ENCODE results near the gene ATF5. TPM values are rescaled to one million over a fixed set of nuclear protein-coding genes. Genes with fewer than 3 reads are reported as not detected.

The ATF5 gene
- total and polyA plus RNA-seq, 2 of the 13 experiments (the other 11 are each of a cell fraction or from before 2014, with no cell fraction given) = 5.2 to 10.3 TPM

DNA sequence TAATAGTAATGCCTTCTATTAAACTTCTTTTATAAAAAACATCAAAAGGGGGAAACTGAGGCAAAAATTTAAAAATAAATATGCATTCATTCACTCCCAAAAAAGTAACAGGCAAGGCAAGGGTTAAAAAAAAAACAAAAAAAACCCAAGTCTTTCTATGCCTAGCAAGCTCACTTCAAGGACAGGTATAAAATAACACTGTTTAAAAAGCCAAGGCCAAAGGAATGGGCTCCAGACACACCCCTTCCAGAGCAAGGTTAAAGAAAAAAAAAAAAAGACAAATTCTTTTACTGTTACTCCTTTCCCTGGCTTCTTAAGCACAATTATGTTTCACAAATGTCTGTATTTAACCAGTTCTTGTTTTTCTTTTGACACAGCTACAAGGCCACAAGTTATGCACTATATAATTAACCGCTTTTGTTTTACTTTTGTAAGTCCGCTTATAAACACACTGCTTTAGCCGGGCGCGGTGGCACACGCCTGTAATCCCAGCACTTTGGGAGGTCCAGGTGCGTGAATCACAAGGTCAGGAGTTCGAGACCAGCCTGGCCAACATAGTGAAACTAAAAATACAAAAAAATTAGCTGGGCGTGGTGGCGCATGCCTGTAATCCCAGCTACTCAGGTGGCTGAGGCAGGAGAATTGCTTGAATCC lies 28.4 kb downstream of the ATF5 start:
- POLR2A ChIA-PET = no interaction called here
- no peak overlapping the region for H3K27ac ChIP-seq (ENCODE audit: extremely low read length, insufficient read depth, low read length)
- no TSS peak for BruUV-seq (replicated peaks)

More for the DNA sequence above, 28.4 kb downstream of the ATF5 start:
- peaks cover 58% of the 10 kb centered on the region for H3K4me1 ChIP-seq (ENCODE audit: insufficient read depth, low read length)
- no peaks in the 10 kb centered on the region for H3K79me2 ChIP-seq (ENCODE audit: insufficient read depth, low read length)
- intact Hi-C loops (cut with micrococcal nuclease; ENCODE audit: unreplicated experiment) = no loop called here
- no peak overlapping the region for H2AFZ ChIP-seq (ENCODE audit: low read length)
- H3K9me3 ChIP-seq (ENCODE audit: low read length) = no peaks in the 10 kb centered on the region
- DNase-seq (ENCODE audit: low spot score) (no peak), FAIRE-seq (no peak), ATAC-seq (no peak)
- CTCF ChIA-PET (ENCODE audit: low intra/inter-chr PET ratio, low total read pairs) = no interaction called here
- H3K9ac ChIP-seq (ENCODE audit: insufficient read depth, low read depth, low read length) = no peak overlapping the region
- 38% methylated on average over 10 of the region's 10 CpGs for WGBS (ENCODE audit: low lambda C conversion rate)
- in situ Hi-C loops (cut with HindIII; ENCODE audit: extremely low pct_ligation_motif_present, low pct_unique_long_range_greater_than_20kb) = no loop called here
- no peaks in the 10 kb centered on the region for H3K36me3 ChIP-seq (replicated peaks in 1 of 2; ENCODE audit: control insufficient read depth in 1 of 2, insufficient read depth in 2 of 2, low read length in 2 of 2)
- H3K4me3 ChIP-seq (replicated peaks in 1 of 3; ENCODE audit: insufficient read depth in 1 of 3, low read depth in 2 of 3, low read length in 3 of 3) = no peak overlapping the region
- H3K27me3 ChIP-seq (ENCODE audit: control insufficient read depth in 1 of 2, insufficient read depth in 2 of 2, low read length in 2 of 2) = peaks cover 0 to 26% of the 10 kb centered on the region in 2 experiments; a peak in 3 of 5 replicates
- no peak overlapping the region for H3K4me2 ChIP-seq (ENCODE audit: low read depth, low read length)
- TF ChIP-seq EEA1 (CRISPR knock-in tag; IDR thresholded peaks at IDR 0.05; ENCODE audit: borderline replicate concordance) = no peak
- no peak for TF ChIP-seq ZNF101 (CRISPR knock-in tag; IDR thresholded peaks at IDR 0.05; ENCODE audit: borderline replicate concordance, low read depth)
- TF ChIP-seq MTA3 (CRISPR knock-in tag; IDR thresholded peaks at IDR 0.05) = no peak
- no peak for TF ChIP-seq ZFP82 (CRISPR knock-in tag; IDR thresholded peaks at IDR 0.05; ENCODE audit: borderline replicate concordance)
- TF ChIP-seq TCF7 (IDR thresholded peaks at IDR 0.05; ENCODE audit: low read depth) = no peak
- no peak for TF ChIP-seq ZBTB7A (CRISPR knock-in tag; IDR thresholded peaks at IDR 0.05)
- TF ChIP-seq ATF7-NPFF (CRISPR knock-in tag; IDR thresholded peaks at IDR 0.05; ENCODE audit: low read depth) = no peak
- TF ChIP-seq POLR2AphosphoS5 (IDR thresholded peaks at IDR 0.05; ENCODE audit: low read depth, low read length) = no peak
- no peak for TF ChIP-seq YEATS4 (CRISPR knock-in tag; IDR thresholded peaks at IDR 0.05; ENCODE audit: borderline replicate concordance)
- no peak for TF ChIP-seq ARID5B (CRISPR knock-in tag; IDR thresholded peaks at IDR 0.05)
- TF ChIP-seq ADNP (CRISPR knock-in tag; IDR thresholded peaks at IDR 0.05) = 0 out of 2 replicates have a peak, but pooled peaks have one; percentile 26
- TF ChIP-seq, protein P1, sequence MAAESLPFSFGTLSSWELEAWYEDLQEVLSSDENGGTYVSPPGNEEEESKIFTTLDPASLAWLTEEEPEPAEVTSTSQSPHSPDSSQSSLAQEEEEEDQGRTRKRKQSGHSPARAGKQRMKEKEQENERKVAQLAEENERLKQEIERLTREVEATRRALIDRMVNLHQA (CRISPR knock-in tag; IDR thresholded peaks at IDR 0.05) = no peak
- TF ChIP-seq RORA (CRISPR knock-in tag; IDR thresholded peaks at IDR 0.05) = no peak
- TF ChIP-seq PHF8 (CRISPR knock-in tag; IDR thresholded peaks at IDR 0.05) = no peak
- peak; percentile 78 for TF ChIP-seq ZNF652 (CRISPR knock-in tag; IDR thresholded peaks at IDR 0.05; ENCODE audit: borderline replicate concordance, low read depth)
- no peak for TF ChIP-seq IRF2 (CRISPR knock-in tag; IDR thresholded peaks at IDR 0.05)
- TF ChIP-seq ZBTB1 (CRISPR knock-in tag; IDR thresholded peaks at IDR 0.05; ENCODE audit: borderline replicate concordance) = peak; percentile 41; the same call in 1 of the 2 replicates
- TF ChIP-seq, protein P2, sequence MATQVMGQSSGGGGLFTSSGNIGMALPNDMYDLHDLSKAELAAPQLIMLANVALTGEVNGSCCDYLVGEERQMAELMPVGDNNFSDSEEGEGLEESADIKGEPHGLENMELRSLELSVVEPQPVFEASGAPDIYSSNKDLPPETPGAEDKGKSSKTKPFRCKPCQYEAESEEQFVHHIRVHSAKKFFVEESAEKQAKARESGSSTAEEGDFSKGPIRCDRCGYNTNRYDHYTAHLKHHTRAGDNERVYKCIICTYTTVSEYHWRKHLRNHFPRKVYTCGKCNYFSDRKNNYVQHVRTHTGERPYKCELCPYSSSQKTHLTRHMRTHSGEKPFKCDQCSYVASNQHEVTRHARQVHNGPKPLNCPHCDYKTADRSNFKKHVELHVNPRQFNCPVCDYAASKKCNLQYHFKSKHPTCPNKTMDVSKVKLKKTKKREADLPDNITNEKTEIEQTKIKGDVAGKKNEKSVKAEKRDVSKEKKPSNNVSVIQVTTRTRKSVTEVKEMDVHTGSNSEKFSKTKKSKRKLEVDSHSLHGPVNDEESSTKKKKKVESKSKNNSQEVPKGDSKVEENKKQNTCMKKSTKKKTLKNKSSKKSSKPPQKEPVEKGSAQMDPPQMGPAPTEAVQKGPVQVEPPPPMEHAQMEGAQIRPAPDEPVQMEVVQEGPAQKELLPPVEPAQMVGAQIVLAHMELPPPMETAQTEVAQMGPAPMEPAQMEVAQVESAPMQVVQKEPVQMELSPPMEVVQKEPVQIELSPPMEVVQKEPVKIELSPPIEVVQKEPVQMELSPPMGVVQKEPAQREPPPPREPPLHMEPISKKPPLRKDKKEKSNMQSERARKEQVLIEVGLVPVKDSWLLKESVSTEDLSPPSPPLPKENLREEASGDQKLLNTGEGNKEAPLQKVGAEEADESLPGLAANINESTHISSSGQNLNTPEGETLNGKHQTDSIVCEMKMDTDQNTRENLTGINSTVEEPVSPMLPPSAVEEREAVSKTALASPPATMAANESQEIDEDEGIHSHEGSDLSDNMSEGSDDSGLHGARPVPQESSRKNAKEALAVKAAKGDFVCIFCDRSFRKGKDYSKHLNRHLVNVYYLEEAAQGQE (IDR thresholded peaks at IDR 0.05; ENCODE audit: borderline replicate concordance in 1 of 2, low read depth in 1 of 2, low read length in 2 of 2) = no peak
- no peaks in the 10 kb centered on the region for H4K20me1 ChIP-seq (ENCODE audit: insufficient read depth, low read length)
